ENCODE data around the gene NXPH1.
A peak's percentile ranks its signal among the peaks of the same experiment; 100 is the strongest.

NXPH1 gene

DNA sequence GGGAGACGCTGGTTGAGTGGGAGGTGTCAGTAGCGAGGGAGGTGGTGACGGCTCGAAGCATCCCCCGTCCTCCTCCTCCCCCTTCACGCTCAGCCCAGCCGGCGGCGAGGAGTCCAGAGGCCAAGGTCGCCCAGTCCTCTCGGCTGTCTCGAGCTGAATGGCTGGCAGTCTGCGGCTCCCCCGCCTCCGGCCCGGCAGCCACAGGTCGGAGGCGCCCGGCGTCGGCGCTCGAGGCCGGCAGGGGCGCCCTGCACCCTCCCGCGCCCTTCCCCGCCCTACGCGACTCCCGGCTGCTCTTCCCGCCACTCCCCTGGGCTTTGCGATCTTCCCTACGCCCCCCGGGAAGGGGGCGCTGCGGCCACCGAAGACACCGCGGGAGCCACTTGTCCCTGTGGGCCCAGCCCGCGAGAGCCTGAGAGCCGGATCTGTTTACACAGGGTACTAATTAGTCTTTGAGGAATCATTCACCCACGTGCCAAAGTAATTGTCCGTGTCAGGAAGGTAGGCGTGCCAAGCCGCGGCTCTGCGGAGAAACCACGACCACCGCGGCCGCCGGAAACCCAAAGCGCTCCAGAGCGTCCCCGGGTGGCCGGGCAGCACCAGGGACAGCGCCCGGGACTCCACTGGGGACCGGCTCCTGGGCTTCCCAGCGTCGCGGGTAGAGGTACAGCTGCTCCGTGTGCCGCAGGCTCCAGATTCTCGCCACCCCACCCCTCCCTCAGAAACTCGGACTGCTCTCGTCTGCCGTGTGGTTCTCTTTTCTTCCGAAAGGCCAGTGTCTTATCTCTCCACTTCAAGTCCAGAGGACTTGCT is at the start of gene NXPH1:
Gene NXPH1, plus strand, starts transcription at position 133 of the 813 bp plus-strand sequence.
- peaks cover 12% of the 10 kb centered on the region for H3K4me1 Mint-ChIP-seq
- H3K27me3 Mint-ChIP-seq (ENCODE audit: low read depth) = peaks cover 100% of the 10 kb centered on the region

DNA sequence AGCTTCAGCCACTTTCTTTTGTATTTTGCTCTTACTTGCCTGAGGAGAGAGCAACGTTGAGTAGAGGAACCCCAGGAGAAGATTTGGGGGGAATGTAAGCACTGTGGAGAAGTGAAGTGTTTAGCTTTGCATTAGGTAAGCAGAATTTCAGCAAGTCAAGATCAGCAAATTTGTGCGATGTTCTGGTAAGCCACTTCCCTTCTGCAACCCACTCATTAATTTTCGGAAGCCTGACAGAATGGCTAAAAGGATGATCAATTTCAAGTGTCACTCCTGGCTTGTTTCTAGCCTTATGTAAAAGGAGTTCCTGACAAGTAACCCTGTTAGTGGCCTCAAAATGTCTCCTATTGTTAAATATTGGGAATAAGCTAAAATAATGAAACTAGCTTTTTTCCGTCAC is 48.5 kb upstream of the NXPH1 start:
- Mint-ChIP-seq H3K9me3 (no peaks in the 10 kb centered on the region), H3K27ac (no peak overlapping the region), H3K4me3 (no peak overlapping the region), H3K4me1 (peaks cover 6% of the 10 kb centered on the region), H3K36me3 (ENCODE audit: low read depth) (no peaks in the 10 kb centered on the region), H3K27me3 (ENCODE audit: low read depth) (no peaks in the 10 kb centered on the region)
- TF ChIP-seq, protein P1, sequence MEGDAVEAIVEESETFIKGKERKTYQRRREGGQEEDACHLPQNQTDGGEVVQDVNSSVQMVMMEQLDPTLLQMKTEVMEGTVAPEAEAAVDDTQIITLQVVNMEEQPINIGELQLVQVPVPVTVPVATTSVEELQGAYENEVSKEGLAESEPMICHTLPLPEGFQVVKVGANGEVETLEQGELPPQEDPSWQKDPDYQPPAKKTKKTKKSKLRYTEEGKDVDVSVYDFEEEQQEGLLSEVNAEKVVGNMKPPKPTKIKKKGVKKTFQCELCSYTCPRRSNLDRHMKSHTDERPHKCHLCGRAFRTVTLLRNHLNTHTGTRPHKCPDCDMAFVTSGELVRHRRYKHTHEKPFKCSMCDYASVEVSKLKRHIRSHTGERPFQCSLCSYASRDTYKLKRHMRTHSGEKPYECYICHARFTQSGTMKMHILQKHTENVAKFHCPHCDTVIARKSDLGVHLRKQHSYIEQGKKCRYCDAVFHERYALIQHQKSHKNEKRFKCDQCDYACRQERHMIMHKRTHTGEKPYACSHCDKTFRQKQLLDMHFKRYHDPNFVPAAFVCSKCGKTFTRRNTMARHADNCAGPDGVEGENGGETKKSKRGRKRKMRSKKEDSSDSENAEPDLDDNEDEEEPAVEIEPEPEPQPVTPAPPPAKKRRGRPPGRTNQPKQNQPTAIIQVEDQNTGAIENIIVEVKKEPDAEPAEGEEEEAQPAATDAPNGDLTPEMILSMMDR (IDR thresholded peaks at IDR 0.05; ENCODE audit: unreplicated experiment in 3 of 3) = no peak

More for the DNA sequence above, at the start of gene NXPH1:
- H3K36me3 Mint-ChIP-seq (ENCODE audit: low read depth) = no peaks in the 10 kb centered on the region
- peaks cover 3% of the 10 kb centered on the region for H3K9me3 Mint-ChIP-seq
- TF ChIP-seq, protein P1 (IDR thresholded peaks at IDR 0.05; ENCODE audit: unreplicated experiment in 3 of 3) = peak in 1 of 3 experiments; percentile 12
- peak within 1 kb of the TSS; percentile 60 to 79 (median 72) for H3K4me3 Mint-ChIP-seq
- H3K27ac Mint-ChIP-seq = no peak within 1 kb of the TSS

DNA sequence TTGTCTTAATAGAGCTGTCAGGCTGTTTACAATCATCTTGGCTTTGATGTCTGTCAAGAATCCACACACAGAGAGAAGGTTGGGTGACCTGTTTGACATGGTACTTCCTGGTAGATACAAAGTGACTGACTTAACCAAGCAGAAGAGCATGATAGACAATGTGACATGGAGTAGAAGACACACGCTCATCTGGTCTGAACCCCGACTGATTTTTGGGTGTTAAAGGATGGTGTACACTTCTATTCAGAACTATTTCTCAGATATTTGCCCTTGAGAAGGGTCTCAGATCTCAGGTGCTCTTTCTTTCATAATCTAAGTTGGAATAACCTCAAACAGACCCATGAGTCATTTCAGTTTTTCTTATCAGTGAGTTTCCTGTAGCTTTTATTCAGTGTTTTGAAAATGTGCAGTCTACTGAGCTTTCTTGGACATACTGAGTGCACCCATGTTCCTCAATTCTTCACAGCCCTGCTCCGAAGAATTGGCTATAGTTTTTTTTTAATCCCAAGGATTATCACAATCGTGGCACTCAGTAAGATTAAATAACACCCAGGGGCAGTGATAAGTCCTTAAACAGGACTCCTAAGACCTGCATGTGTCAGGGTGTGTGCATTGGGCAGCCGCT is 46.4 kb upstream of the NXPH1 start:
- H3K27ac Mint-ChIP-seq = no peak overlapping the region
- H3K4me1 Mint-ChIP-seq = peaks cover 6% of the 10 kb centered on the region
- no peaks in the 10 kb centered on the region for H3K9me3 Mint-ChIP-seq
- no peaks in the 10 kb centered on the region for H3K36me3 Mint-ChIP-seq (ENCODE audit: low read depth)
- peaks cover 7% of the 10 kb centered on the region for H3K27me3 Mint-ChIP-seq (ENCODE audit: low read depth)
- no peak overlapping the region for H3K4me3 Mint-ChIP-seq
- TF ChIP-seq, protein P1 (IDR thresholded peaks at IDR 0.05; ENCODE audit: unreplicated experiment in 3 of 3) = no peak

DNA sequence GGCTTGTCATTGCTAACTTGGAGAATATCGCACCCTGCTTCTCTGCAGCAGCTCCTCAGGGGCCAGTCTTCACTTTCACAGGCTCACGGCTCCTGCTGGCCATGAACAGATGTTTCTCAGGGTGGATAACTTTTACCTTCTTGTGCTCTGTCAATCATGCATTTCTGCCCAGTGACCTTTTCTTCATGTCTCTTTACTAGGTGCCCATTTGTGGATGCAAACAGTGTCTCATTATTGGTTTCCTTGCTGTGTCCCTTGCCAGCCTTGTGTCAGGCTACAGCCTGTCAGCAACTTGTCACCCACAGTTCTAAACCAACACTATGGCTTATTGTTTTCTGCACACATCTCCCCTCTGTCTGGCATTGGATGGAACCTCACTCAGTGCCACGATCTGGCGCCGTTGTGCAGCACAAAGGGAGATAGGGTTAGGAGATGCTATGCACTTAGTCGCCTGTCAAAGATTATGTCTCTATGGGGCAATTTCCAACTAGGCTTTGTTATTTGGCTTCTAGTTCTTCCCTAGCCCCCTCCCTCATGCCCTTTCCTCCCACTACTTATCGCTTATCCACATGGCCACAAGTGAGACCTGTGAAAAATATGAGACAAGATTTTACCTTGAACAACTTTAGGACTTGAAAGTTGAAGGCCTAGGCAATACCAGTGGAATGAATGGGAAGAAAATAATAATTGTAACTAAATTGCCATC is 45.7 kb upstream of the NXPH1 start:
- Mint-ChIP-seq H3K27me3 (ENCODE audit: low read depth) (peaks cover 7% of the 10 kb centered on the region), H3K9me3 (no peaks in the 10 kb centered on the region), H3K27ac (no peak overlapping the region), H3K4me3 (no peak overlapping the region), H3K36me3 (ENCODE audit: low read depth) (no peaks in the 10 kb centered on the region), H3K4me1 (peaks cover 3% of the 10 kb centered on the region)
- TF ChIP-seq, protein P1 (IDR thresholded peaks at IDR 0.05; ENCODE audit: unreplicated experiment in 3 of 3) = no peak

DNA sequence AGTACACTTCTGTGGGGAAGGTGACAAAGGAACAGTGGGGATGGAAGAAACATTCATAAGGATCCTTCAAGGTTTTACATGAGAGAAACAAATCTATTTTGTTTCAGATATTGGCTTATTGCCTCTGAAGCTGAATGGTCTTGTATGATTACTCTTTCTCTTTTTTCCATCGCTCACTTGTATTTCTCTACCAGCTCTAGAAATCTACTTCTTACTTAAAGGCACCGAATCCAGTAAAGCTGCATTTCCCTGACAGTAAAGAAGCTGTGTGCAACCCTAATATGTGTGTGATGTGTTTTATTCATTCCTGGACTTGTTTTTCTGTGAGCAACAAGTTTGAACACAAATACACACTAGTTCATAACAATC is 45.2 kb upstream of the NXPH1 start:
- H3K36me3 Mint-ChIP-seq (ENCODE audit: low read depth) = no peaks in the 10 kb centered on the region
- H3K27ac Mint-ChIP-seq = no peak overlapping the region
- no peaks in the 10 kb centered on the region for H3K9me3 Mint-ChIP-seq
- no peaks in the 10 kb centered on the region for H3K4me1 Mint-ChIP-seq
- H3K4me3 Mint-ChIP-seq = no peak overlapping the region
- H3K27me3 Mint-ChIP-seq (ENCODE audit: low read depth) = peaks cover 7% of the 10 kb centered on the region
- TF ChIP-seq, protein P1 (IDR thresholded peaks at IDR 0.05; ENCODE audit: unreplicated experiment in 3 of 3) = no peak

Data from nephron (organoid).